A549 treated with AZD2906 at 1 μM for 4 hours (cell line): ENCODE results near the gene FAM107A. TPM values are rescaled to one million over a fixed set of nuclear protein-coding genes. Genes with fewer than 3 reads are reported as not detected.

Experiments
- total RNA-seq: library from RNA; stranded (reverse); fragments of 200-300 nt; extraction: Qiagen RNA extraction; gene quantifications from 5 replicates; pipeline ENCODE4 v1.2.3, GENCODE V29; 2022

Gene FAM107A, protein sequence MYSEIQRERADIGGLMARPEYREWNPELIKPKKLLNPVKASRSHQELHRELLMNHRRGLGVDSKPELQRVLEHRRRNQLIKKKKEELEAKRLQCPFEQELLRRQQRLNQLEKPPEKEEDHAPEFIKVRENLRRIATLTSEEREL
- total RNA-seq: 0.26 to 0.51 TPM (median 0.41 TPM) in 5 replicates

DNA sequence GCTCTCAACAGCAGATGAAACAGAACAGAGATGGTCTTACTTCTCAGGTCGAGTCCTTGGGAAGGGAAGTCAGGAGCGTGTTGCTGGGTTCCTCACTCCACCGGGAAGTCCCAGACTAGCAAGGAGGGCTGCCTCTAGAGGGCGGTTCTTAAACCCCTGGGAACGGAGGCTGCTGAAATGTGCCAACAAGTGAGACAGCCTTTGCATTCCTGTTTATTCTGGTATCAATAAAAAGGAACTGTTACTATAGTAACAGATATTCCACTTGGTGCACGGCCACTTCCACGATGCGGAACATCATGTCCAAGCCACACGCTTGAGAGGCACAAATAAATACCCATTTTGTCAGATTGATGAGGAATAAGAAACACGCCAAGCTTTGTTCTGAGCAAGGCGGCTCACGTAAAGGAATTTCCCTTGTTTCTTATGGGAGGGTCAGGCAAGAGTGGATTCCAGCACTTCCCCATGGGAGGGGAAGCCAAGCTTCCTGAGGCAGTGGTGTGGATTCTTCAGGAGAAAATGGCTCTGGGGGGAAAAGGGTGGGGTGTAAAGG, at the start of gene FAM107A:
TSS of gene FAM107A (minus strand) at position 123 of the 553 bp plus-strand sequence. CDS start 7,531 bp downstream, outside the sequence.

GRCh38 chr3:58536501-58537411, 40.4 kb downstream of the FAM107A start, which contains the start of gene ACOX2:
Gene ACOX2 (minus strand): TSS chr3:58537190. CDS start chr3:58535106, 2,084 bp downstream.

Other genes with a start within 250 kb of the FAM107A start
- 5.0 to 5.5 TPM (median 5.3 TPM) in 5 replicates for gene PXK, start 244.5 kb downstream of the FAM107A start, total RNA-seq
- gene PDHB, start 143.6 kb downstream of the FAM107A start, total RNA-seq: 53.3 to 67.2 TPM (median 57.7 TPM) in 5 replicates
- 5.3 to 7.6 TPM (median 6.8 TPM) in 5 replicates for gene KCTD6, start 85.3 kb downstream of the FAM107A start, total RNA-seq
- gene ACOX2, start 40.2 kb downstream of the FAM107A start, total RNA-seq: 5.7 to 8.9 TPM (median 7.8 TPM) in 5 replicates
- gene FAM3D, start 89.4 kb upstream of the FAM107A start, total RNA-seq: not detected in 5 replicates